Esophagus muscularis mucosa (tissue), 4 donors: ENCODE results near the gene NEURL4. TPM values are rescaled to one million over a fixed set of nuclear protein-coding genes. Genes with fewer than 3 reads are reported as not detected.

ENCODE experiments used
- DNase-seq: peaks from one replicate; pipeline ENCODE4 v3.0.0-alpha.2; 2017; ENCODE audit errors: extremely low spot score
- H3K27ac ChIP-seq, 4 donors: fragments of 200-600 bp; sonication (generic); replicated peaks in 1 of 4; 1 replicate in 3 of 4; 2 replicates in 1 of 4; pipeline ENCODE4 v1.5.1; 2016 to 2019; ENCODE audit warnings: mild to moderate bottlenecking in 1 of 4
- H3K27me3 ChIP-seq, 4 donors: fragments of 200-600 bp; sonication (generic); one replicate each; pipeline versions ENCODE4 v1.5.1 to v1.6.0; 2016 to 2019
- H3K36me3 ChIP-seq, 4 donors: fragments of 200-600 bp; sonication (generic); one replicate each; pipeline ENCODE4 v1.5.1; 2016 to 2019
- H3K4me1 ChIP-seq, 4 donors: fragments of 200-600 bp; sonication (generic); one replicate each; pipeline ENCODE4 v1.5.1; 2016 to 2019
- H3K4me3 ChIP-seq, 4 donors: fragments of 200-600 bp; sonication (generic); 1 replicate in 2 of 4; 2 replicates in 2 of 4; pipeline ENCODE4 v1.5.1; 2016 to 2019; ENCODE audit warnings: mild to moderate bottlenecking in 4 of 4, moderate library complexity in 1 of 4
- H3K9me3 ChIP-seq, 4 donors: fragments of 200-600 bp; sonication (generic); 1 replicate in 3 of 4; 2 replicates in 1 of 4; pipeline ENCODE4 v1.5.1; 2016 to 2019
- EP300 ChIP-seq: sonication (generic); formaldehyde crosslinking; IDR thresholded peaks from one replicate; pipeline ENCODE4 v1.6.1; 2017; ENCODE audit warnings: antibody characterized with exemption
- POLR2A ChIP-seq: fragments of 450-650 bp; IDR thresholded peaks from one replicate; pipeline ENCODE4 v1.6.1; 2017; ENCODE audit warnings: antibody characterized with exemption, moderate library complexity, mild to moderate bottlenecking, low read depth
- POLR2AphosphoS5 ChIP-seq, 2 donors: sonication (generic); formaldehyde crosslinking; IDR thresholded peaks; one replicate each; pipeline ENCODE4 v1.6.1; 2017; ENCODE audit warnings: antibody characterized with exemption in 2 of 2
- WGBS: methylation state at CpG from one replicate; pipeline ENCODE4 v1.1.5; 2018; 5-methylcytosine and 5-hydroxymethylcytosine counted together
- intact Hi-C: fragments of 100-400 bp; cut with DNase I; formaldehyde crosslinking; loops from one replicate; pipeline ENCODE4 v1.15.1; 2023
- total RNA-seq, 4 donors: library from RNA; depleted of rRNA; stranded (reverse); fragments of >200 nt; gene quantifications; one replicate each; pipeline versions ENCODE4 v1.1.0 to v1.2.1, GENCODE V29; 2016
- TF ChIP-seq, protein P1 (sequence below), 3 experiments: fragments of 200-600 bp in 2 of 3; fragments of 450-650 bp in 1 of 3; sonication (generic) in 2 of 3; IDR thresholded peaks; one replicate each; pipeline ENCODE4 v1.5.1; 2017 to 2019; ENCODE audit warnings: antibody characterized with exemption in 3 of 3, mild to moderate bottlenecking in 2 of 3, moderate library complexity in 1 of 3

Gene NEURL4
- total RNA-seq, 4 donors from 2014 or later, result 13.9 to 27.0 (median 20.6) TPM

GRCh38 chr17:7283471-7284216 is 45.5 kb downstream of the NEURL4 start:
- Histone ChIP-seq H3K27me3 (peaks cover 0 to 7% (median 0%) of the 10 kb centered on the region in 4 donors), H3K4me1 (peaks cover 47 to 84% (median 81%) of the 10 kb centered on the region in 4 donors), H3K4me3 (peak overlapping the region; percentile 64 to 77 (median 69)), H3K36me3 (peaks cover 26 to 44% (median 42%) of the 10 kb centered on the region in 4 donors), H3K27ac (peak overlapping the region; percentile 95 to 98 (median 96)), H3K9me3 (no peaks in the 10 kb centered on the region)
- no peak for DNase-seq
- TF ChIP-seq, protein P1, sequence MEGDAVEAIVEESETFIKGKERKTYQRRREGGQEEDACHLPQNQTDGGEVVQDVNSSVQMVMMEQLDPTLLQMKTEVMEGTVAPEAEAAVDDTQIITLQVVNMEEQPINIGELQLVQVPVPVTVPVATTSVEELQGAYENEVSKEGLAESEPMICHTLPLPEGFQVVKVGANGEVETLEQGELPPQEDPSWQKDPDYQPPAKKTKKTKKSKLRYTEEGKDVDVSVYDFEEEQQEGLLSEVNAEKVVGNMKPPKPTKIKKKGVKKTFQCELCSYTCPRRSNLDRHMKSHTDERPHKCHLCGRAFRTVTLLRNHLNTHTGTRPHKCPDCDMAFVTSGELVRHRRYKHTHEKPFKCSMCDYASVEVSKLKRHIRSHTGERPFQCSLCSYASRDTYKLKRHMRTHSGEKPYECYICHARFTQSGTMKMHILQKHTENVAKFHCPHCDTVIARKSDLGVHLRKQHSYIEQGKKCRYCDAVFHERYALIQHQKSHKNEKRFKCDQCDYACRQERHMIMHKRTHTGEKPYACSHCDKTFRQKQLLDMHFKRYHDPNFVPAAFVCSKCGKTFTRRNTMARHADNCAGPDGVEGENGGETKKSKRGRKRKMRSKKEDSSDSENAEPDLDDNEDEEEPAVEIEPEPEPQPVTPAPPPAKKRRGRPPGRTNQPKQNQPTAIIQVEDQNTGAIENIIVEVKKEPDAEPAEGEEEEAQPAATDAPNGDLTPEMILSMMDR (IDR thresholded peaks at IDR 0.05), result no peak
- TF ChIP-seq POLR2AphosphoS5 (IDR thresholded peaks at IDR 0.05), result no peak
- TF ChIP-seq POLR2A, result no peak
- no peak for TF ChIP-seq EP300
- intact Hi-C loops, result no loop called here
- 45% methylated on average over 14 of the region's 18 CpGs for WGBS

DNA sequence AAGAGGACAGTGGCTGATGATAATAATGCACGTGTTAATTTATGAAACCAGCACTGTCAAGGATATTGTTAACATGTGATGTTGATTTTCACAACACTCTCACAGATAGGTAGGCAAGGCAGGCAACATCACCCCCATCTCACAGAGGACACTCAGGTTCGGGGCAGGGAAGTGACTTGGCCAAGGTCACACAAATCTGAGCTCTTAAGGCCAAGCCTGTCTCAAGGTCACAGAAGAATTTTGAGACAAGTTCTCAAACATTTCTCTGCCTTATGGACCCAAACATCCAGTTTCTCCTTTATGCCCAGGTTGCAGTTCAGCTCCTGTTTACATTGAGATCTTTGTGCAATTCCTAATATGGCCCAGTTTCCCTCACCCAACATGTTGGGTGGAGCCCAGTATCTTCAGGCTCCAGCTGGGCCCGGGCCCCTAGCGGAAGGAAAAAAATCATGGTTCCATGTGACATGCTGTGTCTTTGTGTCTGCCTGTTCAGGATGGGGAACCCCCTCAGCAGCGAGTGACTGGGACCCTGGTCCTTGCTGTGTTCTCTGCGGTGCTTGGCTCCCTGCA is 46.3 kb downstream of the NEURL4 start:
- Histone ChIP-seq H3K9me3 (no peaks in the 10 kb centered on the region), H3K36me3 (peaks cover 26 to 42% (median 40%) of the 10 kb centered on the region in 4 donors), H3K27ac (peak overlapping the region; percentile 95 to 98 (median 96)), H3K4me3 (peak overlapping the region; percentile 64 to 77 (median 69)), H3K27me3 (peaks cover 0 to 7% (median 0%) of the 10 kb centered on the region in 4 donors), H3K4me1 (peaks cover 47 to 78% (median 73%) of the 10 kb centered on the region in 4 donors)
- 13% methylated on average over 4 of the region's 6 CpGs for WGBS
- DNase-seq, result no peak
- intact Hi-C loops, result no loop called here
- TF ChIP-seq EP300 (no peak), POLR2AphosphoS5 (IDR thresholded peaks at IDR 0.05) (peak in 1 of 2 donors; percentile 73), POLR2A (no peak)
- TF ChIP-seq, protein P1 (IDR thresholded peaks at IDR 0.05), result peak in 2 of 3 experiments; percentile 28 to 36

DNA sequence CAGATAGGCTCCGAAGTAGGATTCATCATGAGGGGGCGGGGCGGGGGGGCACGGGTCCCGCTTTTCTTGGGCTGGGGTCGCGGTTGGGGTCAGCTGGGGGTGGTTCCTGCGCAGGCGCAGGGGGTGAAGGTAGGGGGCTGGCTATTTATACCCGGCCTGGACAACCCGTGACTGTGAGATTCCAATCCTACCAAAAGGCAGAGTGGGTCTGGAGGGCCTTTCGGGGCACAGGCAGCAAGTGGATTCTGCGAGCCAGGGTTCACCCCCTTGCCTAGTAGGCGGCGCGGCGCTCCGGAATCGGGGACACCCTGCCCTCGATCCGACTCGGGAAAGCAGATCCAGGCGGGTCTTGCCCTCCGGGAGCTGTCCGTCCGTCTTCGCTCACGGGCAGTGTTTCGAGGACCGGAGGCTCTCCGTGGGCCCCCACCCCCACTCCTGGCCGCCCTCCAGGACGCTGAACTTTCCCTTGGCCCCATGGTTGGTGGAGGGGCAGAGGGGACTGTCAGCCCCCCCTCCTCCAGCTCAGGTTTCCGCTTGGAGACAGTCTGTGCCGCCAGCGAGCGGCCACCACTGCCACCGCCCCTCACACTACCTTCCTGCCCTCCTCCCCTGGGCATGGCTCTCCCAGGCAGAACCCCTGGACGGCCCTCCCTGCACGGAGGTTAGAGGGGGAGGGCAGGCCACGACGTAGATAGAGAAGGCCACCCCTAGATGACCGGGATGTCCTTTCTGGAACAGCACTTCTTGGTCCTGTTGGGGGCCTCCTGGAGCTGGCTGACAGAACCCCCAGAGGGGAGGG is 47.0 kb downstream of the NEURL4 start:
- 4% methylated on average over 21 of the region's 43 CpGs for WGBS
- Histone ChIP-seq H3K4me1 (peaks cover 47 to 71% (median 66%) of the 10 kb centered on the region in 4 donors), H3K36me3 (peaks cover 26 to 35% (median 34%) of the 10 kb centered on the region in 4 donors), H3K27me3 (peaks cover 0 to 7% (median 0%) of the 10 kb centered on the region in 4 donors), H3K27ac (peak overlapping the region; percentile 95 to 98 (median 96)), H3K9me3 (no peaks in the 10 kb centered on the region), H3K4me3 (peak overlapping the region; percentile 64 to 77 (median 69))
- no peak for DNase-seq
- intact Hi-C loops, result no loop called here
- TF ChIP-seq EP300, result no peak
- TF ChIP-seq POLR2AphosphoS5 (IDR thresholded peaks at IDR 0.05), result peak; percentile 76 to 81
- peak; percentile 43 for TF ChIP-seq POLR2A
- TF ChIP-seq, protein P1 (IDR thresholded peaks at IDR 0.05), result no peak

DNA sequence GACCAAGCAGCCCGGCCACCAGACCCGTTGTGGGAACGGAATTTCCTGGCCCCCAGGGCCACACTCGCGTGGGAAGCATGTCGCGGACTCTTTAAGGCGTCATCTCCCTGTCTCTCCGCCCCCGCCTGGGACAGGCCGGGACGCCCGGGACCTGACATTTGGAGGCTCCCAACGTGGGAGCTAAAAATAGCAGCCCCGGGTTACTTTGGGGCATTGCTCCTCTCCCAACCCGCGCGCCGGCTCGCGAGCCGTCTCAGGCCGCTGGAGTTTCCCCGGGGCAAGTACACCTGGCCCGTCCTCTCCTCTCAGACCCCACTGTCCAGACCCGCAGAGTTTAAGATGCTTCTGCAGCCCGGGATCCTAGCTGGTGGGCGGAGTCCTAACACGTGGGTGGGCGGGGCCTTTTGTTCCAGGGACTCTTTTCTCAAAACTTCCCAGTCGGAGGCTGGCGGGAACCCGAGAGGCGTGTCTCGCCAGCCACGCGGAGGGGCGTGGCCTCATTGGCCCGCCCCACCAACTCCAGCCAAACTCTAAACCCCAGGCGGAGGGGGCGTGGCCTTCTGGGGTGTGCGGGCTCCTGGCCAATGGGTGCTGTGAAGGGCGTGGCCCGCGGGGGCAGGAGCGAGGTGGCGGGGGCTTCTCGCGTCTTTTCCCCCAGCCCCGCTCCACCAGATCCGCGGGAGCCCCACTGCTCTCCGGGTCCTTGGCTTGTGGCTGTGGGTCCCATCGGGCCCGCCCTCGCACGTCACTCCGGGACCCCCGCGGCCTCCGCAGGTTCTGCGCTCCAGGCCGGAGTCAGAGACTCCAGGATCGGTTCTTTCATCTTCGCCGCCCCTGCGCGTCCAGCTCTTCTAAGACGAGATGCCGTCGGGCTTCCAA is 47.8 kb downstream of the NEURL4 start, which contains the start of gene SLC2A4:
SLC2A4 (plus strand) TSS at position 645 of the 879 bp plus-strand sequence; CDS start at position 862, 217 bp downstream.
- peaks cover 47 to 63% (median 58%) of the 10 kb centered on the region in 4 donors for H3K4me1 ChIP-seq
- under 1% methylated on average over 39 of the region's 71 CpGs for WGBS
- intact Hi-C loops, result no loop called here

More for the DNA sequence above, 47.8 kb downstream of the NEURL4 start, which contains the start of gene SLC2A4:
- H3K36me3 ChIP-seq, result peaks cover 19 to 29% (median 27%) of the 10 kb centered on the region in 4 donors
- H3K27ac ChIP-seq, result peak within 1 kb of the TSS; percentile 95 to 98 (median 96)
- peaks cover 0 to 7% (median 0%) of the 10 kb centered on the region in 4 donors for H3K27me3 ChIP-seq
- peak; percentile 99 for DNase-seq
- no peaks in the 10 kb centered on the region for H3K9me3 ChIP-seq
- H3K4me3 ChIP-seq, result peak within 1 kb of the TSS; percentile 64 to 77 (median 69)
- TF ChIP-seq POLR2AphosphoS5 (IDR thresholded peaks at IDR 0.05) (peak; percentile 84 to 96), EP300 (no peak), POLR2A (peak; percentile 86)
- TF ChIP-seq, protein P1 (IDR thresholded peaks at IDR 0.05), result no peak
